Osteoblast (primary cell): Measurements from ENCODE around the gene AFAP1L2. TPM values are rescaled to one million over a fixed set of nuclear protein-coding genes. Genes with fewer than 3 reads are reported as not detected.

Source experiments
- DNase-seq: peaks from one replicate; pipeline ENCODE4 v3.0.0; 2011; ENCODE audit warnings: low spot score, mixed read lengths; ENCODE audit not compliant: insufficient read length; ENCODE audit errors: missing footprints
- H2AFZ ChIP-seq: 2 replicates; pipeline ENCODE4 v1.6.0; 2011; ENCODE audit warnings: mild to moderate bottlenecking, low read length
- H3K27ac ChIP-seq: 2 replicates; pipeline ENCODE4 v1.5.1; 2011; ENCODE audit warnings: mild to moderate bottlenecking, low read depth, low read length, moderate library complexity
- H3K27me3 ChIP-seq: 2 replicates; pipeline ENCODE4 v1.6.0; 2012; ENCODE audit warnings: mild to moderate bottlenecking, control low read depth, inconsistent platforms, low read length, moderate library complexity; ENCODE audit not compliant: insufficient read depth
- H3K36me3 ChIP-seq: 2 replicates; pipeline ENCODE4 v1.5.1; 2011; ENCODE audit warnings: mild to moderate bottlenecking, low read length, control low read depth, moderate library complexity; ENCODE audit not compliant: insufficient read depth
- H3K4me1 ChIP-seq: 2 replicates; pipeline ENCODE4 v1.5.1; 2011; ENCODE audit warnings: mild to moderate bottlenecking, low read length, control low read depth, moderate library complexity; ENCODE audit not compliant: insufficient read depth
- H3K4me2 ChIP-seq: 2 replicates; pipeline ENCODE4 v1.6.0; 2011; ENCODE audit warnings: mild to moderate bottlenecking, low read length; ENCODE audit not compliant: insufficient read depth
- H3K4me3 ChIP-seq: fragments of 200-600 bp; sonication (generic); 3 replicates; pipeline ENCODE4 v1.5.1; 2012; ENCODE audit warnings: mild to moderate bottlenecking, low read length, inconsistent platforms; ENCODE audit not compliant: insufficient read depth
- H3K79me2 ChIP-seq: 2 replicates; pipeline ENCODE4 v1.6.0; 2012; ENCODE audit warnings: mild to moderate bottlenecking, low read length, control low read depth, inconsistent platforms; ENCODE audit not compliant: insufficient read depth
- H3K9me3 ChIP-seq: 2 replicates; pipeline ENCODE4 v1.5.1; 2011; ENCODE audit warnings: low read depth, low read length, control low read depth
- H4K20me1 ChIP-seq: 2 replicates; pipeline ENCODE4 v1.6.0; 2012; ENCODE audit warnings: mild to moderate bottlenecking, low read length, control low read depth; ENCODE audit not compliant: insufficient read depth
- total RNA-seq: library from RNA; depleted of rRNA; stranded (reverse); fragments of >200 nt; gene quantifications from 2 replicates; pipeline ENCODE4 v1.2.3, GENCODE V29; 2012
- TF ChIP-seq, protein P1 (sequence below): IDR thresholded peaks from 2 replicates; pipeline ENCODE4 v1.5.1; 2011; ENCODE audit warnings: mild to moderate bottlenecking, low read depth, low read length, moderate library complexity; ENCODE audit errors: extremely low read depth

AFAP1L2 gene
- total RNA-seq, 1 donor: 0.36 TPM

DNA sequence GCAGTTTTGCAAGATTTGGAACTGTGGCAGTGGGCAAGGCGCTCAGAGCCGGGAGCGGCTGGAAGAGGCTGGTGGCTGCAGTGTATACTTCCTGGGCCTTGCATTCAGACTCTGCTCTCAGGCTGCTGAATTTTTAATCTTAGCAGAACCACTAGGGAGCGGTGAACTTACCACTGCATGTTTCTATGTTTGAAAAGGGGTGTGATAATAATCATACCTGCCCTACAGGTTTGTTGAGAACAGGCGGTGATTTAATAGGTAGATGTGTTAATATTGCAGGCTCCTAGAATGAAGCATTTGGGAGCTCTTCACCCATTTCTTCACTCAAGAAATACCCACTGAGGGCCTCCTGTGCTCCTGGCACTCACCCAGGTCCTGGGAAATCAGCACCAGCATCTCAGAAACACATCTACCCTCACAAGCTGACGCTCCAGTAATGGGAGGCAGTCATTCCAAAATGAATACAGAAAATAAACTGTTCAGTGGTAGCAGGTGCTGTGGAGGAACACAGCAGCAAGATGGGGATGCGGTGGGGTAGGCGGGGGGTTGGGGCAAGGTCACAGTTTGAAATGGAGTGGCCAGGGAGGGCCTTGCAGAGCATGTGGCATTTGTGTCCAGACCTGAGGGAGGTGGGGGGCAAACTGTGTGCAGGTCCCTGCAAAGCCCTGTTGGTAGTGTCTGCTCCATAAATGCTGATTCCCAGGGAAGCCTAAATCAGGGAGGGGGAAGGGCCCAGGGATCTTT lies 124.2 kb downstream of the AFAP1L2 start:
- no peaks in the 10 kb centered on the region for H3K79me2 ChIP-seq
- H3K27me3 ChIP-seq: peaks cover 18% of the 10 kb centered on the region
- H3K9me3 ChIP-seq: no peaks in the 10 kb centered on the region
- DNase-seq: no peak
- no peak overlapping the region for H2AFZ ChIP-seq
- no peaks in the 10 kb centered on the region for H3K36me3 ChIP-seq
- no peak overlapping the region for H3K4me2 ChIP-seq
- no peak overlapping the region for H3K4me3 ChIP-seq
- no peaks in the 10 kb centered on the region for H3K4me1 ChIP-seq
- H4K20me1 ChIP-seq: no peaks in the 10 kb centered on the region
- TF ChIP-seq, protein P1, sequence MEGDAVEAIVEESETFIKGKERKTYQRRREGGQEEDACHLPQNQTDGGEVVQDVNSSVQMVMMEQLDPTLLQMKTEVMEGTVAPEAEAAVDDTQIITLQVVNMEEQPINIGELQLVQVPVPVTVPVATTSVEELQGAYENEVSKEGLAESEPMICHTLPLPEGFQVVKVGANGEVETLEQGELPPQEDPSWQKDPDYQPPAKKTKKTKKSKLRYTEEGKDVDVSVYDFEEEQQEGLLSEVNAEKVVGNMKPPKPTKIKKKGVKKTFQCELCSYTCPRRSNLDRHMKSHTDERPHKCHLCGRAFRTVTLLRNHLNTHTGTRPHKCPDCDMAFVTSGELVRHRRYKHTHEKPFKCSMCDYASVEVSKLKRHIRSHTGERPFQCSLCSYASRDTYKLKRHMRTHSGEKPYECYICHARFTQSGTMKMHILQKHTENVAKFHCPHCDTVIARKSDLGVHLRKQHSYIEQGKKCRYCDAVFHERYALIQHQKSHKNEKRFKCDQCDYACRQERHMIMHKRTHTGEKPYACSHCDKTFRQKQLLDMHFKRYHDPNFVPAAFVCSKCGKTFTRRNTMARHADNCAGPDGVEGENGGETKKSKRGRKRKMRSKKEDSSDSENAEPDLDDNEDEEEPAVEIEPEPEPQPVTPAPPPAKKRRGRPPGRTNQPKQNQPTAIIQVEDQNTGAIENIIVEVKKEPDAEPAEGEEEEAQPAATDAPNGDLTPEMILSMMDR: no peak
- no peak overlapping the region for H3K27ac ChIP-seq

DNA sequence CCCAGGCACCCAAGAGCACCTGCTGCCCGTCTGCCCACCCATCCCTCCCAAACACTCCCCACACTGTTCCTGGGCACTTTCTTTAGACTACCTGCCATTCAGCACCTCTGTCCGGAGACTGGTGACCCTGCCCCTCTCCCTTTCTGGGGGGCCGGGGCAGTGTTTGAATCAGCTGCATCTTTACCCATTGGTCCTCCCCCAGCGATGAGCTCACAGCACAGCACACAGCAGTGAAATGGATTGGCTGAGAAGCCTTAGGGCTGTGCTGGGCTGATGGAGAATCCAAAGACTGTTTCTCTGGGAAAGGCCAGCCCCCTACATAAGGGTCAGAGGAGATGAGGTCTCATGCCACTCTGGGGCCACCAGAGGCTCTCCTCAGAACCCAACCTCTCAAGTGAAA lies 125.0 kb downstream of the AFAP1L2 start:
- Histone ChIP-seq H3K9me3 (no peaks in the 10 kb centered on the region), H3K4me3 (no peak overlapping the region), H3K36me3 (no peaks in the 10 kb centered on the region), H3K27me3 (peaks cover 20% of the 10 kb centered on the region), H4K20me1 (no peaks in the 10 kb centered on the region), H3K4me2 (no peak overlapping the region), H3K4me1 (no peaks in the 10 kb centered on the region), H2AFZ (no peak overlapping the region), H3K79me2 (no peaks in the 10 kb centered on the region), H3K27ac (no peak overlapping the region)
- DNase-seq: no peak
- TF ChIP-seq, protein P1: no peak

DNA sequence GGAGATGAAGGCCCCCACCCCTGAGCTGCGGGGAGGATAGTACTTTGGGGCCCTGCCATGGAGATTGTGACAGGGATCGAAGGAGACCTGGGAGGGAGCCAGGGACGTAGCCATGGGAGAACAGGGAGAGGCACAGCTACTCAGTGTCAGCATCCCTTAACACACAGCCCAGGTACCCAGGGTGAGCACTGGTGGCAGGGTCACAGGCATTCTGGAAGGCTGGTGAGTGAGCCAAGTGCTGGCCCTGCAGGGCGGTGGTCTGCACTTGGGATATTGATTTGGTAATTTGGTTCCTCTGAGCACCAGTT lies 125.5 kb downstream of the AFAP1L2 start:
- Histone ChIP-seq H3K9me3 (no peaks in the 10 kb centered on the region), H3K4me1 (no peaks in the 10 kb centered on the region), H3K79me2 (no peaks in the 10 kb centered on the region), H3K4me2 (no peak overlapping the region), H3K4me3 (no peak overlapping the region), H3K27me3 (peaks cover 25% of the 10 kb centered on the region), H3K36me3 (no peaks in the 10 kb centered on the region), H4K20me1 (no peaks in the 10 kb centered on the region), H3K27ac (no peak overlapping the region), H2AFZ (no peak overlapping the region)
- no peak for DNase-seq
- TF ChIP-seq, protein P1: no peak

DNA sequence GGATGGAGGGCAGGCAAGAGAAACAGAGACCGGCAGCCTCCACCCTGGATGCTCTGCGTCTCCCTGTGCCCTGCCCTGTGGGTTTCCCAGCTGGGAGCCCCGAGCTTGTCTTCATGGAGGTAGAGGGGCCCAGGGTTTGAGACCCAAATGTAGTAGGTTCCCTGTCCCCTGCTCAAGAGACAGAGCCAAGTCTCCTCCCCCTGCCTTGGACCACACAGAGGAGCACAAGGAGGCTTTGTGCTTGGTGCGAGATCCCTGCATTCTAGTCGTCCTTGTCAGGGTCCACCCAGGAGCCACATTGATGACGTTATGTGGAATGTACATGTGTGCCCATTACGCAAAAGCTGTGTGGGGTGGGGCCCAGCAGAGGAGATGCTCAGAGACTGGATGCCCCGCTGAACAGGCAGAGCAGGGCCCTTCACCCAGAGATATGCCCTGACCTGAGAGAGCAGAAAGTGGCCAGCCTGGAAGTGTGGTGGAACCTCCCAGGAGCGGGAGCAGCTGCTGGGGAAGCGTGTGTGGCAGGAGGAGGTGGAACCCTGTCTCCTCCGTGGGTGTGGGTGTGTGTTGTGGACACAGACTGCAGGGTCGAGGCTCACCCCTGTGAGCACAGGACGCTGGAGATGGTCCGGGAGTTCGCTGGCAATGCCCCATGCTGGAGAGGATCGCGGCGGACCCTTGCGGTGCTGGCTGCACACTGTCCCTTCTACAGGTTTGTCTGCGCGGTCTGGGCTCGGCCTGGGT lies 126.0 kb downstream of the AFAP1L2 start:
- Histone ChIP-seq H4K20me1 (no peaks in the 10 kb centered on the region), H3K4me1 (no peaks in the 10 kb centered on the region), H2AFZ (no peak overlapping the region), H3K36me3 (no peaks in the 10 kb centered on the region), H3K4me3 (no peak overlapping the region), H3K79me2 (no peaks in the 10 kb centered on the region), H3K9me3 (no peaks in the 10 kb centered on the region), H3K27me3 (peaks cover 25% of the 10 kb centered on the region), H3K4me2 (no peak overlapping the region), H3K27ac (no peak overlapping the region)
- TF ChIP-seq, protein P1: no peak
- no peak for DNase-seq
